GM19240 (cell line): ENCODE results near the gene AQP2.
A peak's percentile ranks its signal among the peaks of the same experiment; 100 is the strongest.

Experiments used
- DNase-seq: peaks from one replicate; pipeline ENCODE4 v3.0.0; 2011; ENCODE audit warnings: low spot score; ENCODE audit not compliant: insufficient read length

Gene AQP2

DNA sequence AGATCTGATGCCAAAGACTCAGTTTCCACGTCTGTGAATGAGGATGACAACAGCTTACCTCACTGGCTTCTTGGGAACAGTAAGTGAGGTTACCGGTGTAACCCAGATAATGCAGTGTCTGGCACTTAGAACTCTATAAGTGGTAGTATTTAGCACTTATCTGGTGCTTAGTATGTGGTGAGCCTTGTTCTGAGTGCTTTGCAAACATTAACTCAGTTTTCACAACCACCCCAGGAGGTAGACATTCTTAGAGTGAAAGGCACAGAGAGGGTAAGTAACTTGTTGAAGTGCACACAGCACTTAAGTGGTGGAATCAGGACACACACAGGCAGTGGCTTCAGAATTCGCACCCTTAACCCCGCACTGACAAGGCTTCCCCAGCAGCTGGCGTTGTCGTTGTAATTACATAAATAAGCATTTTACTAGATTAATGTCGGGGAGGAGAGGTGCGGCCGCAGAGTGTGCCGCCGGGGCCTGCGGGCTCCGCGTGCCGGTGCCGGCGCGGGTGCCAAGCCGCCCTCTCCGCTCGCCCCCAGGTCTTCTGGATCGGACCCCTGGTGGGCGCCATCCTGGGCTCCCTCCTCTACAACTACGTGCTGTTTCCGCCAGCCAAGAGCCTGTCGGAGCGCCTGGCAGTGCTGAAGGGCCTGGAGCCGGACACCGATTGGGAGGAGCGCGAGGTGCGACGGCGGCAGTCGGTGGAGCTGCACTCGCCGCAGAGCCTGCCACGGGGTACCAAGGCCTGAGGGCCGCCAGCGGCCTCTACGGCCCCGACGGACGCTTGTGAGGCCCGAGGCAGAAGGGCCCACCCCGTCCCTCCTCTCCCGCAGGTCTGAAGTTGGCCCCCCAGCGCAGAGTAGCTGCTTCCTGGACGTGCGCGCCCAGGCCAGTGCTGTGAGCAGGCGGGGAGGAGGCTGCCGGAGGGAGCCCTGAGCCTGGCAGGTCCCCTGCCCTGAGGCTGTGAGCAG is 4.6 kb downstream of the AQP2 start:
- DNase-seq: no peak

DNA sequence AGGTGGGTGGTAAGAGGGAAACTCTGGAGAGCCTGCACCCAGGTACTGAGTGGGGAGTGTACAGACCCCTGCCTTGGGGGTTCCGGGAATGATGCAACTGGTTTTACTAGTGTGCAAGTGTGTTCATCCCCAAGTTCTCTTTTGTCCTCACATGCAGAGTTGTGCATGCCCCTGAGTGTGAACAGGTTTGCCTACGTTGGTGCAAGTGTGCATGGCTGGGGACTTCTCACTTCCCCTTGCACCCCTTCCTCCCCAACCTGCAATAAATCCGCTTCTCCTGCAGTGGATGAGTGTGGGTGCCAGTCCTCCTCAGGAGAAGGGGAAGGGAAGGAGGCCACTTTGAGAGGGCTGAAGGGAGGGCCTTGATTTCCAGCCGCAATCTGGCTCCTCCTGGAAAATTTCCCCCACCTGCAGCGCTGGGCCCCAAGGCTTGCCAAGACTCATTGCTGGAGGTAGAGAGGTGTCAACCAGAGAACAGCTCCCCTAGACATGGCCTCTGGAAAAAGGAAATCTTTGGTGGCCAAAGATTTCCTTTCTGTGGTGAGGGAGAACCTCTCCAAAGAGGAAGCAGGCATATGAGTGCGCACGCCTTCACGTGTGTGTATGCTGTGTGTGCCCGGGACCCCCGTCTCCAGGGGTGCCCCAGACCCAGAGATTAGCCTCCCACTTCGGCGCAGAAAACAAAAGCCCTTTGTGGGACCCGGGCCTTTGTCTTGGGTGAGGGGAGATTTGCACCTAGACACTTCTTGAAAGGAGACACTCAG is 5.5 kb downstream of the AQP2 start:
- DNase-seq: no peak

DNA sequence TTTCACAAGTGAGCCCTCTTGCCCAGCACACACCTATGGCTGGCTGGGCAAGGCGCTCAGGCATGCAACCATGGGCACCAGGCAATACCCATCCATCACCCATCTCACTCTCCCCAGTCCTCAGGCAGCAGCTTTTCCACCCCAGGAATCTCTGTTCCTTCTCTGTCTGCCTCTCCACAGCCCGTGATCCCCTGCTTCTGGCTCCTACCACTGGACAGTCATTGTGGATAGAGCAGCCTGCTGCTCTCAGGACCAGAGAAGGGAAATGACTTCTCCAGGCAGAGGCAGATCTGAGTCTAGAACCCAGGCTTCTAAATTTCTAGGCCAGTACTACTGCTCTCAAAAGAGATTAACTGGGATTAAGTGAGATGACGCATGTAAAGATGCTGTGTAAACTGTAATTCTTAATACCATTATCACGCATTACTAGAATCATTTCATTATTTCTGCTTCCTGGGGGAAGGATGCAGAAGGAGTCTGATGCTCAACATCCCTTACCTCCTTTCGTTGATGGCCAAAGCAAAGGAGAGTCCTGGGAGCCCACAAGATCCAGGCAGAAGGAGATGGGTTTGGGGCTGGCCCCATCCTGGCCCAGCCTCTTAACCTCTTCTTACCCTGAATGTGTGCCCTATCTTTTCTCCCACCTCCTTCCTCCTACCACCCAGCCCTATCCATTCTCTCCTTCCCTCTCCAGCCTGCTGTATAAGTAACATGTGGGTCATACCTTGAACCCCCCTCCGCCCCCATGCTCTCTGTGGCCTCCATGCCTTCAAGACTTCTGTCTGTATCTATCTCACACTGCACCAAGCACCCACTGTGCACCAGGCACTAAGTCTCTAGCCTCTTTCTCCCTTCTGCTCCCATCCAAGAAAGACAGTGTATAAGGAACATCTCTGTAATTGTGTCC is 6.4 kb downstream of the AQP2 start:
- no peak for DNase-seq

DNA sequence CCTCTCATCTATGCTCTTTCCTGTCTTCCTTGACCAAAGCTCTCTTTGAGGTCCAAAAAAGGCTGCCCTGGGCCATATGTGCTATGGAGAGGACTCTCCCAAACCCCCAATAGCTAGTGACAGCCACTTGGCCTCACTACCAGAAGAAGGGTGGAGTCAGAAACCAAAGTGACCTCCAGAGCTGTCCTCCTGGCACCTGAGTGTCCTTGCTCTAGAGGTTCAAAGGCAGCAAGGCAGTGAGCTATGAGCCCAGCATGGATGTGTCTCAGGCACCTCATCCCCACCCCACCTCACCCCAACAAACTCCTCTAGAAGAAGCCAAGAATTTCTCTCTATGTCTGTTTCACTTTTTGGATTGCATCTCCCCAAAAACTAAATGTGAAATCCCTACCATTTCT is 7.0 kb downstream of the AQP2 start:
- DNase-seq: no peak

DNA sequence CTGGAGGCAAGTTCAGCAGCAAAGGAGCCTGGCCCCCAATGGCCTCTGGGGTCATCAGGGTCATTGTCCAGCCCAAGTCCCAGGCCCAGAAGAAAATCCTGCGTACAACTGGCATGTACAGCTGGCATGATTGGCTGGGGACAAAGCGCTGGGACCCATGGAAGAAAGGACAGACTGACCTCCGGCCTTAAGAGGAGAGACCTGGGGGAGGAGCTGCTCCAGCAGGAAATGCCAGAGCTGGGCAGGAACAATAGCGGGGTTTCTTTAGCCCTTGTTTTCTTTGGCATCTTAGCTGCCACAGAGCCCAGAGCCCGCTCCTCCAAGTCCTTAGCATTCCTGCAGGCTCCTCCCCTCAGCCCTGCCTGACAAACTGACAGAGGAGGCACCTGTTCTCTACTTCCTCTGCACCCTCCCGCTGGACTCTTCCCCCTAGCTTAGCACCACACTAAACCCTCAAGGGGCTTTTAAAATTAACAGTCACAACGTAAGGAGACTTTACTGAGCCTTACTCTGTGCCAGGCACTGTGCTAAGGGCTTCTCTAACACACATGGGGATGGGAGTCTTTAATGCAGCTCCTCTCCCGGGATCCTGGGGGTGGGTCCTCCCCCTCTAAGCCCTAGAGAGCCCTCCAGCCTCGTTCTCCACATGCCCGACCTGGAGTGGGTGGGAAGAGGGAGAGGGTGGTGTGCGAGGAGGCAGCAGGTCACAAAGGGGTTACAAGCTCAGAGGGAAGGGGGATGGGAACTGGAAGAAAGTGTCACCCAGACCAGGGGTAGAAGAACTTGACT is 9.3 kb downstream of the AQP2 start:
- no peak for DNase-seq

- DNase-seq: no peak
These were observed 10.1 kb downstream of the AQP2 start for GRCh38 chr12:49960474-49961110.

DNA sequence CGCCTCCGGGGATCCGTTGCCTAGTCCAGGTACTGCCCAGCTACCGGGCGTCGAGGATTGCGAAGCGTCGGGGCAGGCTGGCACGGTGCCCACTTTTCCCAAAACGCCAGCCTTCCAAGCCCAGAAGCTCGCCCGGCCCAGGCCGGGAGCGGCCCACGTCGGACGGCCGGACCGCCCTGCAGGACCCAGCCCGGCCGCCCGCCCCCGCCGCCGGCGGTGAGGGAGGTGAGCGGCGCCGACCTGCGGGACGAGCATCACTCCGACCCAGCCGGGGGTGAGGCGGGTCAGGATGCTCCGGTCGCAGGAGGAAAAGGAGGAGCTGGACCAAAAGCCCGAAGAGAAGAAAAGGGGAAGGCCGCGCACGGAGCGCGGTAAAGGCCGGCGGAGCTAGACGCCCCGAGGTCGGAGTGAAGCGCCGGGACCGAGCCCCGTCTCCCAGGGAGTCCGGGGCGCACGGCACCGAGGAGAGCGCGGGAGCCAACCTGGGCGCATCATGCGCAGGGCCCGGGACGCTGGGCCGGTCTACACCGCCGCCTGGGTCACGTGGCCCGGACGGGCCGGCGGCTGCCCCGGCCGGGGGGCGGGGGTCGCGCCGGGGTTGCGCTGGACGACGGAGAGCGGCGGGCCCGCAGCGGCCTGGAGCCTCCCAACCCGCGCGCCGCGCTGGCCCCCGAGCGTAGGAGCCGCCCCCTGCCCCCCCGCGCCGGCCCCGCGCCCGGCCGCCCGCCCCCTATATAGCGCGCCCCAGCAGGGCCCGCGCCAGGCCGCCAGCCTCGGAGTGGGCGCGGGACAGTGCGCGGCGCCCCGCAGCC is 10.8 kb downstream of the AQP2 start, which contains the start of gene AQP5:
Gene AQP5 (plus strand): TSS at position 762 of the 812 bp plus-strand sequence. CDS start 146 bp downstream, outside the sequence.
- no peak for DNase-seq

GRCh38 chr12:49961993-49962764 is 11.6 kb downstream of the AQP2 start:
- DNase-seq: no peak

DNA sequence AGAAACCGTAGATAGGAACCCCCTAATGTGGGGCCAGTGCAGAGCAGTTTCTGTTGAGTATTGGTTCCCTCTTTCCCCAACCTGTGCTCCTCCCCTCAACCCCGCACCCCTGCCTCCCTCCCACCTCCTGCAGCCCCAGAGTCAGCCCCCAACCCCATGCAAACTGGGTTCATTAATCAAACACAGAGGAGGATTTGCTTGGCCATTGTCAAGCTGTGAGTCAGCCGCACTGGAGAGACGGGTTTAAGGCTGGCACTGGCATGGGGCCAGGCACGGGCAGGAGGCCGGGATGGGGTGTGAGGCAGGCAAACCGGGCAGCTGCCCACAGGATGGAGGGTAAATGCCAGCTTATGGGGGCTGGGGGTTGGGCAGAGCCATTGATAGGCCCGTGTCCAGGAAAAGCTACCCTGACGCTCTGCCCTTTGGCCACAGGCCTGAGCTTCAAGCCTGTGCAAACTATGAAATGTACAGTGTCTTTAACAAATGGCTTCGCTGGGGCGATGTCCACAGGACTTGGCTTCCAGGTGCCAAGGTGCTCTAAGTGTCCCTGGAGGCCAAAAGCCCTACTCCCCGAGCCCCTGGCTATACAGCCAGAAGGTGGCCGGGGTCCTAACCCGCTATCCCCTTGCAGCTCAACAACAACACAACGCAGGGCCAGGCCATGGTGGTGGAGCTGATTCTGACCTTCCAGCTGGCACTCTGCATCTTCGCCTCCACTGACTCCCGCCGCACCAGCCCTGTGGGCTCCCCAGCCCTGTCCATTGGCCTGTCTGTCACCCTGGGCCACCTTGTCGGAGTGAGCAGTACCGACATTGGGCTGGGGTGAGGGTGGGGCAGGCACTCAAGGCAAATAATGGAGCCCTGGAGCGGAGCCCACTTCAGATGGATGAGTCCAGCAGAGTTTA is 12.6 kb downstream of the AQP2 start:
- no peak for DNase-seq

- DNase-seq: no peak
These were observed 13.7 kb downstream of the AQP2 start for GRCh38 chr12:49963976-49964815.

DNA sequence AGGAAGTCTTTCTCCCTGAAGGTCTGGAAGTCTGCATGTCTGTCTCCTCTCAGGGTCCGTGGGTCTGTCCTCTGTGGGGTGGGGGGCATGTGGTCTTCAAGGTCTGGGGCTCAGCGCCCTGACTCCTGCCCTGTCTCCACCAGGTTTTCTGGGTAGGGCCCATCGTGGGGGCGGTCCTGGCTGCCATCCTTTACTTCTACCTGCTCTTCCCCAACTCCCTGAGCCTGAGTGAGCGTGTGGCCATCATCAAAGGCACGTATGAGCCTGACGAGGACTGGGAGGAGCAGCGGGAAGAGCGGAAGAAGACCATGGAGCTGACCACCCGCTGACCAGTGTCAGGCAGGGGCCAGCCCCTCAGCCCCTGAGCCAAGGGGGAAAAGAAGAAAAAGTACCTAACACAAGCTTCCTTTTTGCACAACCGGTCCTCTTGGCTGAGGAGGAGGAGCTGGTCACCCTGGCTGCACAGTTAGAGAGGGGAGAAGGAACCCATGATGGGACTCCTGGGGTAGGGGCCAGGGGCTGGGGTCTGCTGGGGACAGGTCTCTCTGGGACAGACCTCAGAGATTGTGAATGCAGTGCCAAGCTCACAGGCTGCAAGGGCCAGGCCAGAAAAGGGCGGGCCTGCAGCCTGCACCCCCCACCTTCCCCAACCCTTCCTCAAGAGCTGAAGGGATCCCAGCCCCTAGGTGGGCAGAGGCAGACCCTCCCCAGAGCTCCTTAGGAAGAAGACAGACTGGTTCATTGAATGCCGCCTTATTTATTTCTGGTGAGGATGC is 14.5 kb downstream of the AQP2 start:
- no peak for DNase-seq

DNA sequence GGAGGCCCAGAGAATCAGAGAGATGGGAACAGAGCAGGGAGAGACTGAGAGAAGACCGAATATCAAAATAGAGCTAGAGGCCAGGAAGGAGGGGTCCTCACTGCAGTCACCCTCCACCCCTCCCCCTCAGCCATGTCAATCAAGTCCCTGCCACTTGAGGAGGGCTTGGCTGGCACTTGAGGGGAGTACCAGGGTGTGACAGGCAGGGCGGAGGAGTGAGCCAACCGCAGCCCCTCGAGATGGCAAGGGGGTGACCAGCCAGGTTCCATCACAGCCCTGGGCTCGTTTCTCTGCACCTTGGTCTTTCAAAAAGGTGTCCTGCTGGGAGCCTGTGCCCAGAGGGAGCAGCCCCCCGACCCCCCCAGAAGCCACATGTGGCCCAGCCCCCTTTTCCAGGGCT is 15.3 kb downstream of the AQP2 start:
- no peak for DNase-seq

DNA sequence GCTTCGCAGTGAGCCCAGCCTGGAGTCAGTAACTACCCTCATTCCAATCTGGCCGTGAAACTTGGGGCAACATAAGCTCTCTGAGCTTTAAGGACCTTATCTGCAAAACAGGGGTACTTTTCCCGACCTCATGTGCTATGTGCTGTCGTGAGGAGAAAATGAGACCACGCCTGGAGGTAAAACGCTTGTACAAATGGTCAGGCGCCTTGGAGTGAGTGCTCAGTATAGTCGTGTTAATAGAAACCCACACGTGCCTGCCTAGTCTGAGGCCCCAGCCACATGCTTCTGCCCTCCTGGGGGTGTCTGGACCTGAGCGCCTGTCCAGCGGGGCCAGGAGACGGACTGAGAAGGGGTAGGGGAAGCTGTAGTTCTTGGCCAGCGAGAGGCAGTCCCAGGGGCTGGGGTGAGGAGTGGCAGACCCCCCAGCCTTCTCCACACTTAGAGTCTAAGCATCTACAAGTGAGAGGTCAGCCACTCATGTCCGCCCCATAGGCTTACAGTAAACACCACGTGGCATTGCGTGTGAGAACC is 16.0 kb downstream of the AQP2 start:
- no peak for DNase-seq

DNA sequence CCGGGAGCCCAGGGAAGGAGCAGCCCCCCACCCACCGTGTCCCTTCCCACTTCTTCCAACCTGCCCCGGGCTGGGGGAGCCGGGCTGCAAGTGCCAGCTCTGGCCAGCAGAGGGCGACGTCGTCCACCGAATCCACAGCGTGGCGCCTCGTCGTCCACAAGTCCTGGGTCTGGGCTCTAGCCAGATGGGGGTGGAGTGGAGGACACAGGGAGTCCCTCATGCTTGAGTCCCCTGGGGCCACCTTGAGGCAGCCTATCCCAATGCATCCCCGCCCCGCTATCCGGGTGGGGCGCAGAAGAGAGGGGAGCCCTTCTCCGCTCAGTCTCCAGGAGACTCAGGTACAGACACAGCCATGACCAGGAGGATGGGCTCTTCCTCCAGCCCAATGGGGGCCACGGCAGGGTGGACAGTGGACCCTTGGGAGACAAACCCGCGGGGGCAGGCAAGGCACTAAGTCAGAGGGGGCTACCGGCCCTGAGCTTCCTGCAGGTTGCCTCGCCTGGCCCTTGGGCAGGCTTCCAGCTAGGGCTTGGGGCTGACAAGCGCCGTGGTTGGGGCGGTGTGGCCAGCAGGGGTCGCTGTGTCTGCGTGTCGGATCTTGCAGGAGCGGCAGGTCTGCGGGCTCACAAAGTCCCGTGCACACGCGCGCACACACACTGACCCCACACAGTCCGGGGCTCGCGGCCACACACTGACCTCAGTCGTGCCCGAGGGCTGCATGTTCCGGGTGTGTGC is 16.7 kb downstream of the AQP2 start:
- DNase-seq: peak; percentile 95

GRCh38 chr12:49967777-49968250 is 17.3 kb downstream of the AQP2 start:
- no peak for DNase-seq
